CD4-positive, alpha-beta T cell treated with Interleukin-4 for 1 hour (primary cell): Measurements from ENCODE around the gene PFDN4.
"Not testable (repeated sequence)": the region's sequence is repeated elsewhere in the genome, so short reads cannot be mapped to it uniquely, and the experiment has no call there.

Experiments
- DNase-seq, 2 donors: peaks; one replicate each; pipeline ENCODE4 v3.0.0-alpha.2; 2020 to 2022

Gene PFDN4

GRCh38 chr20:54203281-54203680 is 4.6 kb upstream of the PFDN4 start:
- no peak for DNase-seq

GRCh38 chr20:54204063-54204462 is 3.8 kb upstream of the PFDN4 start:
- no peak for DNase-seq

DNA sequence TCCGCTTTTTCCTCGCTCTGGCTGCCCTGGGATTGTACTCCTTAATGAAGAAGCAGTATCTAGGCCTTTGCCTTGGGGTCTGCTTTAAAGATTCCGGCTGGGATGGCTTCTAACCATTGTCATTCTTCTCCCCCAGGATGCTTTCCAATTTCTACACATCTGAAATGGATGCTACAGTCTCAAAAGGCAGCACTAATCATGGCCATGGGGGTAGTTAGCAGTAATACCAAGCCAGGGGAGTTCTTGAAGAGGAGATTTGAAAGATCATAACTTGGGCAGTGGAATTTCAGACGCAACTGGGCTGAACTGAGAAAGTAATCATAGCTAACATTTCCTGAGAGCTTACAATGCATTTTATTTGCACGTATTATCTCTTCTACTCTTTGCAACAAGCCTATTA is 3.4 kb upstream of the PFDN4 start:
- DNase-seq = no peak

GRCh38 chr20:54205450-54205849 is 2.4 kb upstream of the PFDN4 start:
- DNase-seq = no peak

GRCh38 chr20:54207053-54207742 is 689 bp upstream of the PFDN4 start:
- no peak for DNase-seq

DNA sequence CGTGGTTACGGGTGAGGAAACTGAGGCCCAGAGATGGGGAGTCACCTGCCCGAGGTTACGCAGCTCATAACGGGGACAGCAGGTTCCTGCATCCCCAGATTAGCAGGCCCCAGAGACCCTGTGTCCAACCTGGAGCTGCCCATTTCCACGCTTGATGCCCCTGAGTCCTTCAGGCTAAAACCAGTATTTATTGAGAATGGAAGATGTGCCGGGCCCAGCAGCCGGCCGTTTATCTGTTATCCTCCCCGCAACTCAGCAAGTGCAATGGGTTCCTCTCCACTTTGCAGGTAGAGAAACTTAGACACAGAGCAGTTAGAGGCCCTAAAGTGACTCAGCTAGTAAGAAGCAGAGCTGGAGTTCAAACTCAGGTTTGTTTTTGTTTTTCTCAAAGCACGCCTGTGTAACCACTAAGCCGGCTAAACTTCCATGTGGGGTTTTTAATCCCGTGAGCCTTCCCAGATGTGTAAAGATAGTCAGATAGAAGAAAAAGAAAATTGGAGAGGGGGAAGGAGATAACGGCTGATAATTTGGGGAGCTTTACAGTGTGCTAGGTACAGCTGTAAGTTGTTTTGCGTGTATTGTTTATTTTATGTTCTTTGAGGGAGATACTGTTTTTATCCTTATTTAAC is 775 bp downstream of the PFDN4 start:
- DNase-seq = no peak

GRCh38 chr20:54209216-54209813 is 1.4 kb downstream of the PFDN4 start:
- no peak for DNase-seq

GRCh38 chr20:54212226-54212625 is 4.3 kb downstream of the PFDN4 start:
- DNase-seq = no peak

DNA sequence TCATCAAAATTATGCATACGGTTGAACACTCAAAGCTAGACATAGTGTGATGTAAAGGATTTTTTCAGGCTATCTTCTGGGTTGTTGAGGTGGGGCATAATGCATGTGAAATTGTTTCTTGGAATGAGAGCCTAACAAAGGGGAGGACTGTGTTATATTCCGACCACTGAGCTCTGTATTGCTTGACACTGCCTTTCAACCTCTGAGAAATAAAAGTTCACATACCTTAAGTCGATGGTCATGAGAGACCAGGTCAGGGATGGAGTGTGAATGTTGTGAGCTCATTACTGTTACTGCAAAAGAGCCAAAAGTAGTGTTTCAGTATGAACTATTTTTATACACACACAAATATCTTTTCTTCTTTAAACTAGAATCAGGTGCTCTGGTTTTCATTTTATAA is 5.0 kb downstream of the PFDN4 start:
- no peak for DNase-seq

DNA sequence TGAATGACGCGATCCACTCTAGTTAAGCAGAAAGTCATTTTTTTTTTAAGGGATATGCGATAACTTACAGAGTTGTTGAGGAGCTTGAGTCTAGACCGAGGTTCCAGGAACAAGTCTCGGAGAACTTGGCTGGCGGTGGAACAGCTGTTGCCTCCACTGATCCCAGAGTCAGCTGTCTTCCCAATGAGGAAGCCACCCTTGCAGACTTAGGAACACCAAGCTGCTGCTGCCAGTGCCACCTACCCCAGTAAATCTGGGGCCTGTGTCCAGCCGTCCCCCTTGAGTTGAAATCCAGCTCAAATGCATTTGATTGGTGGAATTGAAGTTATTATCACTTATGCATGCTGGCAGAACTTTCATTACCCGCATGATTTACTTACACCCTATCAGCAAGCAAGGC is 6.7 kb downstream of the PFDN4 start:
- DNase-seq = no peak

GRCh38 chr20:54215157-54215789 is 7.4 kb downstream of the PFDN4 start:
- DNase-seq = no peak

GRCh38 chr20:54217762-54218161 is 9.9 kb downstream of the PFDN4 start:
- no peak for DNase-seq

GRCh38 chr20:54218470-54218869 is 10.6 kb downstream of the PFDN4 start:
- DNase-seq = no peak

DNA sequence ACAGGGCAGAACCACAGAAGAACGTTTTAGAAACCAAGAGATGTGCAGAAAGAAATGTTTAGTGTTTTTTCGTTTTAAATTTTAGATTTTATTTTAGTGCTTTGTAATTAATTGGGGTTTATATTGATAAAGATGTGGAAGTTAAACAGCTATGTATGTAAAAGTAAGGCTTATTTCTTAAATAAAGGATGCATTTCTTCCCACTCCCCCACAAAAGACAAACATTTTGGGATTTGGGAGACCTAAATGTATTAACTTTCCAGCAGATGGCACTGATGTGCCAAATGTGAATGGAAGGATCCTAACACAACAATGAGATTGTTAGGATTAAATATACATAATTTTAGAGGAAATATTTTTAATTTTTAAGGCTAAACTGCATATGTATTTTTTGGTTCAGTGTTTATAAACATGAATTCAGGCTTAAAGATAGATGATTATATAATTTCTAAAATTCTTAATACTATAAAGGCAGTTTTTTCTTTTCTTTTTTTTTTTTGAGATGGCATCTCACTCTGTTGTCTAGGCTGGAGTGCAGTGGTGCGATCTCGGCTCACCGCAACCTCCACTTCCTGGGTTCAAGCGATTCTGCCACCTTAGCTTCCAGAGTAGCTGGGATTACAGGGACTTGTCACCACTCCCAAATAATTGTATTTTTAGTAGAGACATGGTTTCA is 12.0 kb downstream of the PFDN4 start:
- no peak for DNase-seq

GRCh38 chr20:54220722-54221121 is 12.8 kb downstream of the PFDN4 start:
- no peak for DNase-seq

DNA sequence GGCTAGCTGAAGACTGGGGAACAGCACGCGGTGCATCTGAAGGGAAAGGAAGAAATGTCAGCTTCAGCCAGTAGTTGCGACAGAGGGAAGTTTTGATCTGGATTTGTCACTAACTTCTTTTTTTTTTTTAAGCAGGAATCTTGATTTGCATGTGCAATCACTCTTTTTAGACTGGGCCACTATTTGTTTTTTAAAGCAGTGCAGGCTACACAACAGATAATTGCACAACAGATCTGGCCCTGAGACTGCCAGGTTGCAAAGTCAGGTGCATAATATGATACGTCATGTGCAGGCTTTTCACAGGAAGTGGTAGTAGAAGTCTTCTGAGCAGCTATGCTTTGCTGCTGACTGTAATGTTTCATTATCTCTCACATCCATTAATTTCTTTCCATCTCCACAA is 13.5 kb downstream of the PFDN4 start:
- peak in 1 of 2 donors; percentile 21 for DNase-seq

DNA sequence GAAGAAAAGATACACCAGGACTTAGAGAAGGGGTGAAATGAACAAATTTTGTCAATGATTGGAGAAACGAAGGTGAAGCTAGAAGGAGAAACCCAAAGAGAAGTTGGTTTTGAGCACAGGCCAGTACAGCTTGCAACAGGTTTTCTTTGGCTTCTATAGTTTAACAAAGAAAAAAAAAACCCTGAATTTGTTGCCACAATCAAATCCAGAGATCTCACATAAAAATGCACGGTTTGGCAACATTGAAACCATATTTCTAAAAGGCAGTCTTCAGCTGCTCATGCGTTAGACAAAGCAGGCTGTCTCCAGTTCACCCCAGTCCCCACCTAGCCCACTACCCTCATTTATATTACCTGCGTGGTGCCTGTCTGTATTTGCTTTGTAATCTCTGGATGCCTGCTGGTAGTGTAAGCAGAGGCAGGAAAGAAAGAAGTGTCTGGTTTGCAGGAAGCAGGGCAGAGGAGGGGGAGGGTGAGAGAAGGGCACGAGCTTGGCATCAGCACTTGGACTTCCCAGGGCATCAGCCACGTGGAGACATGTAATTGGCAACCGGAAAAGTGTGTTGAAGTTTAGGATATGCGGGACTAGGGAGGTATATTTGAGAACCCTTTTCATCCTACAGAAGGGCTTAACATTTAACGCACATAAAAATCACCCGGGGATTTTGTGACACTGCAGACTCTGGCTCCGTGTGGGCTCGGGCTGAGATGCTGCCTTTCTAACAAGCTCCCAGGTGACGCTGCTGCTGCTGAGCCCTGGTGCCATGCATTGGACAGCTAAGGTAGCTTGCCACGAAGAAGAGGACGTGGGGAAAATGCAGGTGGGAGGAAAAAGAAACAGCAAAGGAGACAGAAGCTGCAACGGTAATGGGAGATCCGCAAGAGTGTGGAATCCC is 14.4 kb downstream of the PFDN4 start:
- DNase-seq = no peak

DNA sequence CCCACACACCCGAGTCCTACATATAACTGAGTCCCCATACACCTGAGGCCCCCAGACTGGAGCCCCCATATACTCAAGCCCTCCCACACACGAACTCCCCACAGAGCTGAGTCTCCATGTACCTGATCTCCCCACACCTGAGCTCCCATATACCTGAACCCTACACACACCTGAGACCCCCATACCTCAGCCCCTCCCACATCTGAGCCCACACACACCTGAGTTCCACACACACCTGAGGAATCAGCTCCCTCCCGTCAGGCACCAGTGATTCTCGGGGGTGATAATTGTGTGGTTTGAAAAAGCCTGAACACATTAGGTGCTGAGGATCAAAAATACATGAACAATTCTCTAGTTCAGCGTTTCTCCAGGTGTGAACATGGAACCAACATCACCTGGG is 15.4 kb downstream of the PFDN4 start:
- no peak for DNase-seq

GRCh38 chr20:54223751-54224150 is 15.9 kb downstream of the PFDN4 start:
- DNase-seq = no peak

GRCh38 chr20:54224642-54225041 is 16.8 kb downstream of the PFDN4 start:
- DNase-seq = not testable (repeated sequence)

- no peak for DNase-seq
These were observed 19.4 kb downstream of the PFDN4 start for GRCh38 chr20:54227241-54227640.

DNA sequence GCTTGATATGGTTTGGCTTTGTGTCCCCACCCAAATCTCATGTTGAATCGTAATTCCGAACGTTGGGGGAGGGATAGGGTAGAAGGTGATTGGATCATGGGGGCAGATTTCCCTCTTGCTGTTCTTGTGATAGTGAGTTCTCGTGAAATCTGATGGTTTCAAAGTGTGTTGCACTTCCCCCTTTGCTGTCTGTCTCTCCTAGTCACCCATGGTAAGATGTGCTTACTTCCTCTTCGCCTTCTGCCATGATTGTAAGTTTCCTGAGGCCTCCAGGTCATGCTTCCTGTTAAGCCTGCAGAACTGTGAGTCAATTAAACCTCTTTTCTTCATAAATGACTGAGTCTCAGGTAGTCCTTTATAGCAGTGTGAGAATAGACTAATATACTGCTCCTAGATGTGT is 19.9 kb downstream of the PFDN4 start:
- DNase-seq = no peak
